ENCODE data around the gene STX18.

DNA sequence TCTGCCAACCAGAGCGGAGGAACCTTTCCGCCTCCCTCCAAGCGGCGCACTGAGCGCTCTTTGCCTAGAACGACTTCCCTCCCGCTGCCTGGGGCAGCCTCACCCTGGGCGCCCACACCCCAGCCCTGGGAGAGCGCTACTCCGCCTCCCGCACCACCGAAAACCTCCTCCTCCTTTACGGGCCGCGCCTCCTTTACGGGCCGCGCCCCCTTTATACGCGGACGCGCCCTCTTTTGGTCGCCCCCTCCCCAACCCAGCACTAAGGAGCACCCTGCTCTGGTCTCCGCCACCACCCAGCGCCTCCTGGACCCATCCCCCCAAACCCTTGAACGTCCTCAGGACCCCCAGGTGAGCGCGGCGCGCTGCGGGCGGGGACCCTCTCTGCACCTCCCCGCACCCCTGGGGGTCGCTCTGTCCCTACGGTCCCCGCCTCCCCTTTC lies 155.5 kb downstream of the STX18 start:
- TF ChIP-seq, protein P1, sequence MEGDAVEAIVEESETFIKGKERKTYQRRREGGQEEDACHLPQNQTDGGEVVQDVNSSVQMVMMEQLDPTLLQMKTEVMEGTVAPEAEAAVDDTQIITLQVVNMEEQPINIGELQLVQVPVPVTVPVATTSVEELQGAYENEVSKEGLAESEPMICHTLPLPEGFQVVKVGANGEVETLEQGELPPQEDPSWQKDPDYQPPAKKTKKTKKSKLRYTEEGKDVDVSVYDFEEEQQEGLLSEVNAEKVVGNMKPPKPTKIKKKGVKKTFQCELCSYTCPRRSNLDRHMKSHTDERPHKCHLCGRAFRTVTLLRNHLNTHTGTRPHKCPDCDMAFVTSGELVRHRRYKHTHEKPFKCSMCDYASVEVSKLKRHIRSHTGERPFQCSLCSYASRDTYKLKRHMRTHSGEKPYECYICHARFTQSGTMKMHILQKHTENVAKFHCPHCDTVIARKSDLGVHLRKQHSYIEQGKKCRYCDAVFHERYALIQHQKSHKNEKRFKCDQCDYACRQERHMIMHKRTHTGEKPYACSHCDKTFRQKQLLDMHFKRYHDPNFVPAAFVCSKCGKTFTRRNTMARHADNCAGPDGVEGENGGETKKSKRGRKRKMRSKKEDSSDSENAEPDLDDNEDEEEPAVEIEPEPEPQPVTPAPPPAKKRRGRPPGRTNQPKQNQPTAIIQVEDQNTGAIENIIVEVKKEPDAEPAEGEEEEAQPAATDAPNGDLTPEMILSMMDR (IDR thresholded peaks at IDR 0.05) = no peak
- TF ChIP-seq POLR2A (IDR thresholded peaks at IDR 0.05) = no peak
